ENCODE data around the gene CELA2A.
A peak's percentile ranks its signal among the peaks of the same experiment; 100 is the strongest.

The CELA2A gene

DNA sequence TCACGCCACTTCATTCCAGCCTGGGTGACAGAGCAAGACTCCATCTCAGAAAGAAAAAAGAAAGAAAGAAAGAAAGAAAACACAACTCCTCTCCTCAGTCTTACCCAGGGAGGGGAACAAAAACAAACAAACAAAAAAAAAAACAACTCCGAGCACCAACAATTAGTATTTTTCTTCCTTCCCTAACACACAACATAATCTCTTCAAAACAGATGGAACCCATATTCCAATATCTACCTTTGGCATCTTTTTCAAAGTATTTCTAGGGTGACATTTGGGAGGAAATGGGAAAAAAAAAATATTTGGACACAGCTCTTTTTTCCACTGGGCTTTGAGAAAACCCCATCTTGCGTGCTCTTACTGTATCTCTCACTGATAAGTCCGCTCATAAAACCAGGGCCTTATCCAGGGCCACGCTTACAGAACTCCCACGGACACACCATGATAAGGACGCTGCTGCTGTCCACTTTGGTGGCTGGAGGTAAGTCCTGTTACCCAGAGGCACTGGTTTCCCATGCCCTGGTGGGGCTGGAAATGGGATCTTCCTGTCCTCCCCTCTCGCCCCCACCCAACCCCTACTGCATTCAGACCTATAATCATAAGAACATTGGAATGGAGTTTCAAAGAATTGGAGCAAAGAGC is at the start of gene CELA2A:
Gene CELA2A, plus strand, starts transcription at position 420 of the 642 bp plus-strand sequence. Its CDS starts 22 bp downstream, at position 442.
- no peak for DNase-seq

DNA sequence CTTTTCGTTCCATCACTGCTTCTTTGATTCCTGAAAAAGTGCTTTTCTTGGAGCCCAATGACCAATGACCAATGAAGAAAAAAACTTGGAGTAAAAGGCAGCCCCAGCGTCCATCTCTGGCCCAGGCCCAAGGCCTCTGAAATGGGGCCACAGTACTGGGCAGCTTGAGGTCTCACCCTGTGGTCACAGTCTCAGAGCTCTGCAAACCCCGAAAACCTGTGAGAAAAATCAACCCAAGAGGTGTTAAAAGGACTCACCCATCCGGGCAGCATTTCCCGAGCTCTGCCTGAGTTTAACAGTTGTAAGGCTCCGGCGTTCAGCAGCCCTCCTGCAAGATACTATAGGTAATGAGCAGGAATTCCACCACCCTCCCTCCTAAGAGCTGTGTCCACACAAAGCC is 49.0 kb upstream of the CELA2A start:
- DNase-seq = no peak

DNA sequence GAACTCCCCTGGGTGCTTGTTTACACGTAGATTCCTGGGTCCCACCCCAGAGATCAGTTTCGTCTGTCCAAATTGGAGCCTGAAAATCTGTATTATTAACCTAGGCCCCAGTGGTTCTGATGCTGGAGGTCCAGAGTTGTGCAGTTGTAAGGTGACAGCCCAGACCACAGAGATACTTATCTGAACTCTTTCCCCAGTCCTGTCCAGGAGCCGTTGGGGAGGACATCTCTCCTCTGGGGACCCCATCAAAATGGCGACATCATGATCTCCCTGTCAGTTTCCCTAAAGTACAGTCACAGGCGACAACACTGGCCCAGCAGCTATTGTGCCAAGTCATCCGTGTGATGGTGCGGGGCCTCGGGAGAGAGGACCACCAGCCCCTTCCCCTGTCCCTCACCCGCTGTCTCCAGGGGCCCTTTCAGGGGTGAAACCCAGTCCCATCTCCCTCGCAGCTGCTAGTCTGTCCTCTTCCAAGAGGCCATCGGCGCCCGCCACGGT is 47.6 kb upstream of the CELA2A start:
- no peak for DNase-seq

DNA sequence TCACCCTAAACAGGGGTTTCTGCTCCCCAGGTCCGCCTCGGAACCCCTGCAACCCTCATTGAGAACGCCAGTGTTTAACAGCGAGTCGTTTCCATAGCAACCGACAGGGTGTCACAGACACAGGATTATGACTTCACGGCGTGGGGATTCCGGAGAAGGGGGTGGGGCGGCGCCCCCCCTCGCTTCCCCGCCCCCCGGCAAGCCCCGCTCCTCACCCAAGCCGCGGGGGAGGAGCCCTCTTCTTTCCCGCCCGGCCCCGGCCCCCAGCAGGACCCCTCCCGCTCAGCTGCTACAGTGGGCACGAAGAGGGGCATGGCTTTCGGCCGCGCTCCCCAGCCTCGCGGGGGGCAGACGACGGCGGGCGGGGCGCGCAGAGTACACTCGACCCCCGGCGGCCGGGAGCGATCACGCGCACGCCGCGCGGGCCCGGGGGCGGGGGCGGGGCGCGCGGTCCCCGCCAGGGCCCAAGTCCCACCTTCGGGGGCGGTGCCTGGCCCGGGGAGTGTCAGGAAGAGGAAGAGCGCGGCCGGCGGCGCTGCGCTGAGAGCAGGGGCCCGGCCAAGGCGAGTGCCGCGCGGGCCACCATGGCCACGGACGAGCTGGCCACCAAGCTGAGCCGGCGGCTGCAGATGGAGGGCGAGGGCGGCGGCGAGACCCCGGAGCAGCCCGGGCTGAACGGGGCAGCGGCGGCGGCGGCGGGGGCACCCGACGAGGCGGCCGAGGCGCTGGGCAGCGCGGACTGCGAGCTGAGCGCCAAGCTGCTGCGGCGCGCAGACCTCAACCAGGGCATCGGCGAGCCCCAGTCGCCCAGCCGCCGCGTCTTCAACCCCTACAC is 46.9 kb upstream of the CELA2A start, which contains the start of gene EFHD2:
Gene EFHD2, plus strand, starts transcription at position 501 of the 835 bp plus-strand sequence. Its CDS starts 84 bp downstream, at position 585.
- DNase-seq = peak; percentile 96

GRCh38 chr1:15410223-15410883 is 46.2 kb upstream of the CELA2A start:
- peak; percentile 44 for DNase-seq

DNA sequence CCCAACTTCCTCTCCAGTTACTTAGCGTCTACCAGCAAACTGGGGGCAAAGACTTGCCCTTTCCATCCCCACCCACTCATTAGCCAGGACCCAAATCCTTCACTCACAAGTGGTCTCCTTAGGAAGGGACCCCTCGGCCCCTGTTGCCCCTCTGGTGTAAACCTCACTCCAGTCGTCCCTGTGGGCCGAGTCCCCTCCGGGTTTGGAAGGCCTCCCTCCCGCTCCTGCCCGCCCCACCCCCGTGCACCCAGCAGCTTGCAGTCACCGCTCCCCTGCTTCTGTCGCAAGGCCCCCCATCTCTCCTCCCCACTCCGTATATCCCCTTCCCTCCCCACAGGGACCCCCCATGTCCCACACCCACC is 45.7 kb upstream of the CELA2A start:
- no peak for DNase-seq

GRCh38 chr1:15411593-15412137 is 44.9 kb upstream of the CELA2A start:
- peak; percentile 23 for DNase-seq

GRCh38 chr1:15412175-15412800 is 44.2 kb upstream of the CELA2A start:
- DNase-seq = no peak

DNA sequence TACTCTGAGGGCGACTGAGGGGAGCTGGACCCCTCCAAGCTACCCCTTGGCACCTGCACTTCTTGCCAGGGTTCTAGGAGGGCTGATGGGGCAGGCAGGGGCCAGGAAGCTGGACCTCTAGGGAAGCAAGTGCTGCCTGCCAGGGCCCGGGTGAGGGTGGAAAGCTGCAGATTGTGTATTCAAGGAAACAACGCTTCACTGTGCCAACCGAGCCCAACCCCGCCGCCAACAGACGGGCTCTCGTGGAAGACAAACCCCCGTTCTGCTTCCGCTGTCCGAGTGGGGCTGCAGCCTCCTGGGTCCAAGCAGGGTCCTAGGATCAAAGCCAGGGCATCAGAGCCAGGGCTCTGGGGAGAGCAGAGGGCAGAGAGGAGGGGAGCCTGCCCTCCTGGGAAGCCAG is 43.7 kb upstream of the CELA2A start:
- no peak for DNase-seq

DNA sequence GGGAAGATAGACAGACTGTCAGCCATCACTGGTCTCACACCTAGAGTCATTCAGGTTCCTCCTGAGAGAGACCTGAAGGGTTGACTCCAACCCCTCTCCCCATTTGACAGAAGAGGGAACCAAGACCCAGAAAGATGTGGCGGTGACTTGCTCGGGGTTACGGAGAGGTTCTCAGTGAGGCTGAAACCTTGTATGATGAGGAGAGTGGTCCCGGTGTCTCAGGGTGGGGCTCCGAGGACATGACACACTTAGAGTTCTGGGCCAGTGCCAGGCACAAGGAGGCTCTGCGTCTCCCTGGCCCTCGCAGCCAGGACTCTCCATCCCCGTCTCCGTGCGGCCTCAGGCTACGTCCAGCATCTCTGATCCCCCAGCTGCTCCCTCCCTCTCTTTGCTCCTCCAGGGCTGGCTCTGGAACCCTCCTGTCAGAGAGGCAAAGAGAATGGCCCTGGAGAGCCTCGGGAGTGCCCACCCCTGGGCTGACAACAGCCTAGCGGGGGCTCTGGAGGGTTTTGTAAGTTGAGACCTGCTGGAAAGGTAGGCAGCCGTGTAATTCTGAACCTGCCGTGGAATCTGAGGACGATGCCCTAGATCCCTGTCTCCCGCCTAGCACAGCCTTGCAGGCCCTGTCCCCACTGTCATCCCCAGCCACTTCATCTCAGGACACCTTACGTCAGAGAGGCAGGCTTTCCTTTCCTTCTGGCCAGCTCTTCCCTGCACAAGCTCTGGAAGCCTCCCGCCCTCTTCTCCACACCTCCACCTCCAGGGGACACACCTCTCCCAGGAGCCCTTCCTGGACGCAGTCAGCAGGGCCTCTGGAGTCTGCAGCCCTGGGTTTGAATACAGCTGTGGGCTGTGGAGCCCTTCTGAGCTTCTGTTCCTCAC is 42.7 kb upstream of the CELA2A start:
- no peak for DNase-seq

GRCh38 chr1:15414445-15414983 is 42.0 kb upstream of the CELA2A start:
- no peak for DNase-seq

DNA sequence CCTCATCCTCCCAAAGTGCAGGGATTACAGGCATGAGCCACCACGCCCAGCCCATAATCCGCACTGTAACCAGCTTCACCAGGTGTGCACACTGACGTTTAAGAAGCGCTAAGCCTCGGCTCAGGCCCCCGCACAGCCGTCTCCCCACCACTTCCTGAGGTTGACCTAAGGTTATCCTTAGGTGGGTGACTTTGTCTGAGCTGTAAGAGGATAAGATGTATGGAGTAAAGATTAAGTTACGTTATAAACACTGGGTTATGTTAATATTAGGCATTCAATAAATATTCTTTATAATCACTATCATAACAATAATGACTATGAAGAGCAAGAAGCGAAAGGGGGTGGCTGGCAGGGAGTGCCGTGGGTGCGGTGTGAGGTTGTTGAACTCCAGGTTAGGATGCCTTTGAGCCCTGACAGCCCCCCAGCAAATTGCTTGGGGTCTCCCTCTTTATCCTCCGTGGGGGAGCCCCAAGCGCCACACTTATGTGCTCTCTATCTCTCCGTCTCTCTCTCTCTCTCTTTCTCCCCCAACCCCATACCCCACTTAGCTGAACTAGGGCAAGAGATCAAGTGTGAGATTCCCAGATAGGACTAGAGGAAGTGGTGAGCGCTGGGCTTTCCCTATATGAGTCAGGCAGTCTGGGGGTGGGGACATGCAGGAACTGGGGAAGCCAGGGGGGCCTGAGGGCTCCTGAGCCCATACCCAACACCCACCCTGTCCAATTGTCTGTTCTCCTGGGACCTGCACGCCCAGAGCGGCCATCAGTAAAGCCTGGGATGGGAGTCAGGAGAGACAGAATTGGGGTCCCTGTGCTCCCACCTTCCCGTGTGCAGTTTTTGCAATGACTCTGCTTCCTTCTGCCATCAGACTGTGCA is 39.2 kb upstream of the CELA2A start:
- peak; percentile 97 for DNase-seq

- DNase-seq = no peak
These were observed 37.6 kb upstream of the CELA2A start for GRCh38 chr1:15418806-15419515.

GRCh38 chr1:15420853-15421465 is 35.6 kb upstream of the CELA2A start:
- no peak for DNase-seq

DNA sequence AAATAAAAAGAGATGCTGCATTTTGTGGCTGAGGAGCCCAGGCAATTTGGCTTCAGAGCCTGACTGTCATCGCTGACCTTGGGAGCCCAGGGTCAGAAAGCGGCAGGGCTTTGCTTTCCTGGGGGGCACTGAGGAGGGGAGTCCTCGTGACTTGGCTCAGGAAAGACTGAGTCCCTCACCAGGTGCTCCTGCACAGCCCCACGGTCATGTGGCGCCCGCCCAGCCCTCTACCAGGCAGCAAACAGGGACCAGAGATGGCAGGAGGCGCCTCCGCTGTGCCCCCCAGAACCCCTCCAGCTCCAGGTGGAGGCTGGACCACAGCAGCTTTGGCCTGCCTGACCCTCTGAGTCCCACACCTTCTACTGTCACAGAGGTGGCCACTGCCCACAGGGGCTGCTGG is 33.7 kb upstream of the CELA2A start:
- DNase-seq = no peak

DNA sequence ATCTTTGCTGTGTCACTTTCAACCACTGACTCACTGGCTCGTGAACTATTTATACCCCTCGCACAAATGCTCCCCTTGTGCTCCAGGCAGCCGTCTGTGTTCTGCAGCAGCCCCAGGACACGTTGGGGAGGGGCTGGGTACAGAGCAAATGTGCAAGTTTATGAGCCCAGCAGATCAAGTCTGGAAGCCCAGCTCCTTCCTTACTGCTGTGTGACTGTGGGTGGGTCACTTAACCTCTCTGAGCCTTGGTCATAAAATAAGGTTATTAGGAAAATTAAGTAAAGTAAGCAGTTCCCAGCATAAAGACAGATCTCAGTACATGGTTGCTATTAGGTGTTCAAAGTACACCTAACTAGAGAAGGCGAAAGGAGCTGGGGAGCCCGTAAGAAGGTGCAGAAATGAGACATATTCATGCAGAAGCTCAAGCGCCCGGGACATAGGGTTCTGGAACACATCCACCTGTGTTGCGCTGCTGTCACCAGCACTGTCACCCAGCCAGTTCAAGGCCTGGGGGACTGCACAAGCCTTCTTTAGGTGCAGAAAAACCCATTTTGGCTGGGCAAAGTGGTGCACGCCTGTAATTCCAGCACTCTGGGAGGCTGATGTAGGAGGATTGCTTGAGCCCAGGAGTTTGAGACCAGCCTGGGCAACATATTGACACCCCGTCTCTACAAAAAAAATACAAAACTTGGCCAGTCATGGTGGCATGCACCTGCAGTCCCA is 33.0 kb upstream of the CELA2A start:
- no peak for DNase-seq

DNA sequence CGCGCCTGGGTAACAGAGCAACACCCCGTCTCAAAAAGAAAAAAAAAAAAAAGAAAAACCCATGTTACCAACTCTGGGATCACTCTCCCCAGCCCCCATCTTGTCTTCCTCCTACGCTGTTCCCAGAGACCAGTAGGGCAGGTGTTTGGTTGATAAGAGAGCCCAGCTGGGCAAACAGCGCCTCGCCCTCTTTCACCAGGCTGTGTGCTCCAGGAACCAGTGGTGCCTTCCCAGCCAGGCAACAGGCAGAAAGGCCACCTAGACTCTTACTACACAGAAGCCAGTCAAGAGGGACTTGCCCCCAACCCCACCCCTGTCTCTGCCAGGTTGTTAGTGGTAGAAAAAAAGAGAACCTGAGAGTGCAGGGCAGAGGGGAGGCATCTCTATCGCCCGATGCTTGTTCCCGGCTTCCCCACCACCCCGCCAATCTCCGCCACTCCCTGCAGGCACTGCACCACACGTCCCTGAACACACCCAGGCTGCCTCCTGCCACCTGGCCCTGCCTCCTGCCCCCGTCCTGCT is 32.3 kb upstream of the CELA2A start:
- DNase-seq = no peak

- no peak for DNase-seq
These were observed 31.6 kb upstream of the CELA2A start for GRCh38 chr1:15424981-15425380.

Data from NCI-H82 (cell line).